Adipose tissue (tissue), 3 donors: ENCODE results near the gene HOXA2. TPM values are rescaled to one million over a fixed set of nuclear protein-coding genes. Genes with fewer than 3 reads are reported as not detected.

Experiments
- H3K27ac ChIP-seq: one replicate; pipeline ENCODE4 v1.5.1; 2013; ENCODE audit warnings: low read depth, low read length
- WGBS, 3 donors: extraction: QIAGEN DNeasy Blood & Tissue Kit; methylation state at CpG; one replicate each; pipeline ENCODE4 v1.1.7; 2013; 5-methylcytosine and 5-hydroxymethylcytosine counted together
- polyA plus RNA-seq, 3 donors: library from polyadenylated mRNA; stranded (reverse); fragments of 200-250 nt; gene quantifications; one replicate each; pipeline ENCODE4 v1.2.3, GENCODE V29; 2013
- donor health status: healthy with polysubstance abuse.
- donor health status: Bipolar disorder and iron deficiency.
- donor health status: healthy.

The HOXA2 gene
- polyA plus RNA-seq, 3 donors = 0.20 to 1.0 (median 0.92) TPM

GRCh38 chr7:27066148-27066547 is 36.3 kb downstream of the HOXA2 start:
- WGBS, 3 donors = 60 to 85% (median 85%) methylated on average over 3 of the region's 3 CpGs
- H3K27ac ChIP-seq = no peak overlapping the region

DNA sequence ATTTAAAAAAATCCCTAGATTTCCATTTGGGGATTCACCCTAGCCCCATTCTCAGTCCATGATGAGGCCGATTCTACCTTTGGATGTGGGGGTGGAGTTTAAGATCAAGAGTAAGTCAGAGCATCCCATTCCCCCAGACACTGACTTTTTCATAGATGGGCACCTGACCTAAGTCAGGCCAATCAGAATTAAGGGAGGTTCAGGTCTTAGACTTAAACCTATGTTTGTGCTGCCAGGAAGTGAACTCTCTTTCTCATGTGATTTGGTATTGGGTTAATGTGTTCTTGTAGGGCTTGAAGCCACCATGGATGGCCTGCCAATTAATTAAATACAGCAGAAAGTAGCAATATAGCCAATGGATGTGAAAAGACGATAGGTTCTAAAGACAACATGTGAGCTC is 36.8 kb downstream of the HOXA2 start:
- no peak overlapping the region for H3K27ac ChIP-seq
- 60 to 94% (median 90%) methylated on average over 2 of the region's 2 CpGs for WGBS, 3 donors

GRCh38 chr7:27064661-27065060 is 37.8 kb downstream of the HOXA2 start:
- WGBS, 3 donors = 63 to 77% (median 74%) methylated on average over 2 of the region's 2 CpGs
- H3K27ac ChIP-seq = no peak overlapping the region

DNA sequence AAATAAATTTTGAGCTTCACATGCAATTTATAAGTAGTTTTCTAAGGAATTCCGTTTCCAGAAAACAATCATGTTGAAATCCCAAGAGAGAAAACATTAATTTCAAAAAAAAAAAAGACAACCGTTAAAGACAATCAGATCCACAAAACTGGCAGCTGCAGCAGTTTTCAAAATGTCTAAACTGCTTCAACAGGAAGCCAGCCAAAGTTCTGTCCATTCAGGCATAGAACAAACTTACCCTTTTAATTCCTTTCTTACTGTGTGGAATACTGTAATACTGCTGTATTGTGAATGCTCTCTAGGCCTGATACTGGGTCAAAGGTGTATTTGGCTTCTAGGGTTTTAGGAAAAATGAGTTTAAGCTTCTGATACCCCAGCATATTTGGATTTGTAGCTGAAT is 38.3 kb downstream of the HOXA2 start:
- WGBS, 3 donors = 30 to 36% (median 32%) methylated on average over 2 of the region's 2 CpGs
- H3K27ac ChIP-seq = no peak overlapping the region

DNA sequence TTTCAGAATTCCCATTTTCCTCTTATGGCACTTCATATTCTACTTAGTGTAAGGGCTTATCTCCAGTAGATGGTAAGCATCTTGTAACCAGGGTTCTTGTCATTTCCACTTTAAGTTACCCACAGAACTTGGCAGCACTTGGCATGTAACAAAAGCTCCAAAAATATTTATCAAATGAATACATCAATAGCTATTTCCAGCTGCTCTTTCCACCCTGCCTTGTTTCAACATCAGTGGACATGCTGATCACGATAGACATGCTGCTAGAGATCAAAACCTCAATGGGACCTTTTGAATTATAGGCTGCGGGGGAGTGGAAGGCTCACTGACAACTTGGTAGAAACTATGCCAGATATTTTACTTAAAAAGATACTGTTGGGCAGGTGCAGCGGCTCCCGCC is 39.5 kb downstream of the HOXA2 start:
- H3K27ac ChIP-seq = no peak overlapping the region
- WGBS, 3 donors = 84 to 94% (median 92%) methylated on average over 4 of the region's 4 CpGs

DNA sequence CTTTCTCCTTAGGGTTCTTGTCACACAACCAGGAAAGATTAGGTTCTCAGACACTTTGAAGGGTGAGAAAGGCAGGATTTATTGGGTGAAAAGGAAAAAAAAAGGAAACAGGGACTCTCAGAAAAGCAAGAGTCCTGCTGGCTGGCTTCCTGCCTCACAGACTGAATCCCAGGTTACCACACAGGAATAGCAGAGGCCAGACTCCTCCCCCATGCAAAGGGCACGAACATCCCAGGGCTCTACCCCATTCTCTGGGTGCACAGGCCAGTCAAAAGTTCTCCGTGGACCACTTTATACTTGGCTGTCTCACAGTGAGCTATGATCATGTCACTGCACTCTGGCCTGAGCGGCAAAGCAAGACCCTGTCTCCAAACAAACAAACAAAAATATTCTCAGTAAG is 49.3 kb downstream of the HOXA2 start:
- WGBS, 3 donors = 38 to 58% (median 53%) methylated on average over 3 of the region's 3 CpGs

GRCh38 chr7:27051451-27051850 is 51.0 kb downstream of the HOXA2 start:
- H3K27ac ChIP-seq = no peak overlapping the region
- 77 to 85% (median 83%) methylated on average over 4 of the region's 4 CpGs for WGBS, 3 donors

More for the DNA sequence above, 49.3 kb downstream of the HOXA2 start:
- H3K27ac ChIP-seq = no peak overlapping the region

Other genes with a start within 250 kb of the HOXA2 start
- gene SKAP2, start 238.1 kb downstream of the HOXA2 start, polyA plus RNA-seq = 10 to 100 TPM in 2 of 3 donors, 1 to 10 TPM in 1; 4.2 to 27.9 (median 18.1) TPM
- under 1 TPM; 0.08 to 0.56 (median 0.51) TPM for gene HOXA1, start 6.7 kb downstream of the HOXA2 start, polyA plus RNA-seq
- 10 to 100 TPM in 1 of 3 donors, 1 to 10 TPM in 2; 1.2 to 19.8 (median 4.9) TPM for gene HOXA4, start 28.1 kb upstream of the HOXA2 start, polyA plus RNA-seq
- gene HOXA5, start 41.0 kb upstream of the HOXA2 start, polyA plus RNA-seq = 10 to 100 TPM in 2 of 3 donors, 1 to 10 TPM in 1; 3.1 to 29.6 (median 11.8) TPM
- gene HOXA6, start 45.1 kb upstream of the HOXA2 start, polyA plus RNA-seq = 1 to 10 TPM in 2 of 3 donors, under 1 TPM in 1; 0.39 to 3.6 (median 1.5) TPM
- gene HOXA3, start 49.9 kb upstream of the HOXA2 start, polyA plus RNA-seq = 1 to 10 TPM in 2 of 3 donors, under 1 TPM in 1; 0.86 to 7.4 (median 4.6) TPM
- gene HOXA7, start 54.0 kb upstream of the HOXA2 start, polyA plus RNA-seq = 10 to 100 TPM in 1 of 3 donors, 1 to 10 TPM in 2; 1.3 to 10.8 (median 5.2) TPM
- 1 to 10 TPM; 1.4 to 6.3 (median 2.7) TPM for gene HOXA9, start 62.9 kb upstream of the HOXA2 start, polyA plus RNA-seq
- 10 to 100 TPM in 1 of 3 donors, 1 to 10 TPM in 2; 1.7 to 18.3 (median 2.3) TPM for gene HOXA10, start 71.6 kb upstream of the HOXA2 start, polyA plus RNA-seq
- 1 to 10 TPM in 1 of 3 donors, under 1 TPM in 1, not detected in 1; 0.41 to 4.3 TPM for gene HOXA11, start 82.5 kb upstream of the HOXA2 start, polyA plus RNA-seq
- under 1 TPM in 2 of 3 donors, not detected in 1; 0.03 to 0.37 TPM for gene HOXA13, start 97.4 kb upstream of the HOXA2 start, polyA plus RNA-seq
- gene EVX1, start 140.1 kb upstream of the HOXA2 start, polyA plus RNA-seq = under 1 TPM in 2 of 3 donors, not detected in 1; 0.07 to 0.22 TPM